ENCODE results near the gene COL1A2. TPM values are rescaled to one million over a fixed set of nuclear protein-coding genes. Genes with fewer than 3 reads are reported as not detected.
A peak's percentile ranks its signal among the peaks of the same experiment; 100 is the strongest.

Gene COL1A2
- total RNA-seq, 1 donor from 2014 or later = 21.9 TPM

DNA sequence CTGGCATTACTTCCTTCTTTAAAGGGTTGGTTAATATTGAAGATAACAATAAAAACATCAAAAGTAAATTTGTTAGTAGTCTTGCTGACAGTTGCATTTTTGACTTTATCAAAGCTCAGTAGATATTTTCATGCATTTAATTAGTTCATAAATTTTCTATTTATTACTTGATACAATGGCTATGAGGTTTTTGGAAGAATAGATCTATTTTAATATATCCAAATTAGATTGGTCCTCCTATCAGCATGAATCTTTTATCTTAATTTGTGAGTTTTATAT is 16.4 kb downstream of the COL1A2 start:
- no peak for ATAC-seq

DNA sequence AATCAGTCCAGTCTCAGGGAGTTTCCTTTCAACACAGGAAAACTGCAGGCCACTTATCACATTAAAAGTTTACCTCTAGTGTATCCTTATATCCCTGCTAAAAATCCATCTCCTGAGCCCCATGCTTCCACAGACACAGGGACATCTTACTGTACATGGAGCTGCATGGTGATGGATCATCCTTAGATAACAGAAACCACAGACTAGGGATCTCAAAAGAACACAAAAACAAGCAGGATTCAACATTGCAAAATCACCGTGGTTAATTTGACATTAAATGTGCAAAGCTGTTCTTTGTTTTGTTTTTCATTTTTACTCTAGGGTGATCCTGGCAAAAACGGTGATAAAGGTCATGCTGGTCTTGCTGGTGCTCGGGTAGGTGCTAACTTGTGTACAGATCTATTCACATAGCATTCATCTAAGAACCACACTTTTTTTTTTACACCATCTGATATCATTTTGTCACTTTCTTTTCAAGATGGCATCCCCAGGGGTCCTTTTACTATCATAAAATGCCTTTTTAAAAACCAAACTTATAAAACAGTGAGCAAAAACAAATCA is 18.1 kb downstream of the COL1A2 start:
- ATAC-seq = no peak

DNA sequence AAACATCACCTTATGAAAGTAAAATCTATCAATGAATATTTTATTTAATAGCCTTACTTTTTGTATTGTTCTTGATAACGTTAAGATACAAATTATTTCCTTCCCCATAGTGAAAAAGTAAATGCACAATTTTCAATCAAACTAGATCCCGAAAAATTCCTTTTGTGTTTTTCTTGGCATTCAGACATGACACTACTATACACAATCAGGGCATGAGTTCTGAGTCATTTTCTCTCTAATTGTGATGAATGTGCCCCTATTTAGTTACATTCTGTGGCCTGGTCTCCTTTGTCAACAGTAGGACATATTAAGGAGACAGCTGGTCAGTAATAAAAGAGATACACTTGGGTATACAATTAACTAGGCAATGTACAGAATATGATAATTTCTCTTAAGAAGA is 19.8 kb downstream of the COL1A2 start:
- ATAC-seq = no peak

DNA sequence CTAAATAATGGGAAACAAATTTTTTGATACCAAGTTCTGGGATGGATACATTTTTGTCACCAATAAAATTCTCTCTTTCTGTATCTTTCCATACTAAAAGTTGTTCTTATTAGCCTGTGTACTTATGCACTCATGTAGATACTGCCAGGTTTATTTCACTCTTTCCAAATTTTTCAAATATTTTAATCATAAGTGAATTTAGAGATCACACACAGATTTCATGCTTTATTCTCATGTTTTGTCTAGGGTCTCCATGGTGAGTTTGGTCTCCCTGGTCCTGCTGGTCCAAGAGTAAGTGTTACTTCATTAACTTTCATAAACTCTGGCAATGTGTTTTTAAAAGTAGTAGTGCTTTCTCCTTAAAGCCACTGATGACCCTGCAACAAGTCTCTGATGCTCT is 20.3 kb downstream of the COL1A2 start:
- ATAC-seq = no peak

DNA sequence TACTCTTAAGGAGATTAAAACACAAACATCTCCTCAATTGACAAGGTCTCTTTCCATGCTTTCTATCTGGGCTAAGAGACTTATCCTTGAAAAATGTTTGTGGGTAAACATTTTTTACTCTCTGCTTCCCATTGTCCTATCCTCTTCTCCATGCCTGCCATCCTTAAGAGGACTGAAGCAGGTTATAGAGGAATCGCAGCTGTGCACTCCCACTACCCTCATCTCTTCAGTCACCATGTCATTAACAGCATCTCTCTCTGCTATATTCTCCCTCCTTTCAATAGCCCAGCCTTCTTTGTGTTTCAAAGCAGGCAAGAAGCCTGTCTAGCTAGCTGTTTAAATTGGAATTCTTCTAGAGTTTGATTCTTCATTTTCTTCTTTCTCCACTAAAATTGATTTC is 22.6 kb downstream of the COL1A2 start:
- no peak for ATAC-seq

DNA sequence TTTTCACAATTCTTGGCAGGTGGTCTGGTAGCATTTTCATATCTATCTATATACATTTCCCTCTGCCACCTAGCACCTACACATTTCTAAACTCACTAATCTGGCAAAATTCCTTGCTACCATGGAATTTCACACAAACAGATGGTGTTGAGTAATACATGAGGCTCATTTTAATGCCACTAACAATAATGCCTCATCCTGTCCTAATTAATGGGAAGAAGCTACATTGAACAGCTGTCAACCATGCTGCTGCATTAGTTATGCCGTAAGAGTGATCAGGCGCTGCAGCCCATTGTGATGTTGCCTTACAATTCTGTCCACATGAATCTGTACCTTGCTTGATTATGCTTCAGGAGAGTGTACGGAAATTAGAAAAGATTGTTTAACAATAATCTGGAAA is 23.2 kb downstream of the COL1A2 start:
- ATAC-seq = no peak

DNA sequence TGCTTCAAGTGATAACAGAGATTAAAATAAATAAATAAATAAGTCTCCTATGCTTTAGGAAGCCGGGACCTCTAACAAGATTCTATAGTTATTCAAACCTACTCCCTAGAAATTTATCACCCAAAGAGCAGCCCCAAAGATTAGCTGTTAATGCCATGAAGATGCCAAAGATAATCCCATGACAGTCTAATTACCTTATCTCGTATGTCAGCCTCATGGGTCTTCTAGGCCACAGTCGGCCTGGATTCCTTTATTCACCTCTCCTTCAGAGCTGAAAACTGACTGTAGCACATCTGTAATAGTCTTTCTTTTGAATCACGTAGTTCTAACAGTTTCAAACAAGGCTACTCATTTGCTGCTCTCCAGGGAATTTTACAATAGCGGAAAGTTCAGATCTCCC is 24.2 kb downstream of the COL1A2 start:
- ATAC-seq = no peak

DNA sequence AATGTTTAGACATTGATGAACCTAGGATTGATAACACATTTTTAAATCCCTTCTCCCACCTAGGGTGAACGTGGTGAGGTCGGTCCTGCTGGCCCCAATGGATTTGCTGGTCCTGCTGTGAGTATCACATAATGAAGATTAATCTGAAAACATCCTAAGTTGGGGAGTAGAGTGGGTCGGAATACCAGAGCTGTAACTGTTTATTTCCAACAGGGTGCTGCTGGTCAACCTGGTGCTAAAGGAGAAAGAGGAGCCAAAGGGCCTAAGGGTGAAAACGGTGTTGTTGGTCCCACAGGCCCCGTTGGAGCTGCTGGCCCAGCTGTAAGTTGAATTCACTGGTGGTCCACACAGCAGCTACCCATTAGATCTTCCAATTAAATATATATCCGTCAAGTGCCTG is 25.6 kb downstream of the COL1A2 start:
- no peak for ATAC-seq

DNA sequence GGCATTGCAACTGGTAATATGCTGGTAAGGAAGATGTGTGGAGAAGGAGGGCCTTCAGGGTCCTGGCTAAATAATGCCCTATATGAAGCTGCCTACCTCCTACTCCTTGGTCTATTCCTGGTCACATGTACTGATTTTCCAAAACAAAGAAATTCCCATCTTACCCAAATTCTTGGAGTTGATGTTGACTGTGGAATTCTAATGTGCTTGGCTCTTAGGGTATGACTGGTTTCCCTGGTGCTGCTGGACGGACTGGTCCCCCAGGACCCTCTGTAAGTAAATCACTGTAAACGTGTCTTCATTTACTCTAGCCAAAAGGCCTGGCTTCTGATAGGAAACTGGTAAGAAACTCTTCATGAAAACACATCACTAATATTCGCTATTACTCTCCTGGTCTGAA is 27.0 kb downstream of the COL1A2 start:
- ATAC-seq = no peak

DNA sequence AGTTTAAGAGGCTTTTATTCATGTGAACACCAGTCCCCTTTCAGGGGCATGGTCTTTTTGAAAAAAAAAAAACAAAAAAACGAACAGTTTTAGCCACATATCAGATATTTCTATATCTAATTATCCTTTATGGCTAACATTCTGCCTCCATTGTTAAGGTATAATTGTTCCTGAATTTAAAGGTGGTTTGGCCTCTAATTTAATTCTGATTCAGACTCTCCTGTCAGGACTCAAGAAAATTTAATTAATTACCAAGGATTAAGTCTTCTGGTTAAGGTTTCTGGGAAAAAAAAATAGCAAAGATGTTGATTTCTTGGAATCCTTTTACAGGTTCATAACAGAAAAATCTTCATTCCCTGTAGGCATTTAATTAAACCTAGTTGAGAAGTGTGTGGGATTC is 27.4 kb downstream of the COL1A2 start:
- ATAC-seq = no peak

DNA sequence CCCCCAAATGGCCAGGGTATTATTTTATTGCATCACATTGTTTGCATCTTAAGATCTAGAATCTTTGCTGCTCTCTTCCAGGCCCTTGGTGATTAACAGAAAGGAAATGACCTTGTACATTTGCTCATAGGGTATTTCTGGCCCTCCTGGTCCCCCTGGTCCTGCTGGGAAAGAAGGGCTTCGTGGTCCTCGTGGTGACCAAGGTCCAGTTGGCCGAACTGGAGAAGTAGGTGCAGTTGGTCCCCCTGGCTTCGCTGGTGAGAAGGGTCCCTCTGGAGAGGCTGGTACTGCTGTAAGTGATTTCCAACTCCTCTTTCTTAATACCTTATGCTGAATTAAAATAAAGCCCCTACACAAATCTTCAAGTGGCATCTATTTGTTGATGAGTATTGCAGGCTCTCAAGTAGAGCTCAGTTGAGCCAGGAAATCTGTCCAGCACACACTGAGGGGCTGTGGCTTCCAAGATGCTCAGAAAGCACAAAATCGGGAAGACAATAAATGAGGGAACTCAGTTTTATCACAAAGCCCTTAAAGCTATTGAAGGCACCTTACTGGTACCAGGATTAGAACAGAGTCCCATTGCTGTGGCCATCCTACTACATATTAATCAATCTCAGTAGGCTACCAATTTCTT is 28.2 kb downstream of the COL1A2 start:
- no peak for ATAC-seq

DNA sequence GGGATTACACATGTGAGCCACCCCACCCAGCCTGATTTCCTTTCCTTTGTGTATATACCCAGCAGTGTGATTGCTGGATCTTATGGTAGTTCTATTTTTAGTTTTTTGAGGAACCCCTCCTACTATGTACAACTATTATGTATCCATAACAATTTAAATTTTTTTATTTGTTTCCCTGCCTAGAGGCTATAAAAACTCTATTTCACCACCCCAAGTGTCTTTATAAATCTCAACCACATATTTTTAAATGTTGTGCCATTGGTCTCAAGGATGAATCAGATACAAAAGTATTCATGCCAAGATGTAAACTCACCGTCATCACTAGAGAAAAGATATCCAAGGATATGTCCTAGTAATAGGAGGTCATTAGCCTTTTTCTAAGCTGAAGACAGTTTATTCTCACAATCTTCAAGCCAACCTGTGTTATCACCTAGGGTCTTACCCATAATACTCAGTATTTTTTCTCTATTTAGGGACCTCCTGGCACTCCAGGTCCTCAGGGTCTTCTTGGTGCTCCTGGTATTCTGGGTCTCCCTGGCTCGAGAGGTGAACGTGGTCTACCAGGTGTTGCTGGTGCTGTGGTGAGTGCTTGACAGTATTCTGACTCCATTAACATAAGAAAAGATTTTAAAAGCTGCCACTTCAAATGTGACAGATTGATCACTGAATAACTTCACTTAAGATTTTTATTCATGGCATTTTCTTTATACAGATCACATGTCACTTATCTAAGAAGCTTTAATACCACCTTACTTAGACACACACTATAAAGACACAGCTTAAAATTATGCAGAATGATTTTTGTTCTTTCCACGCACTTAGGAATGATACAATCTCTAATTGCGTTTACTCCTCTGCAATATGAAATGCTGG is 29.4 kb downstream of the COL1A2 start:
- no peak for ATAC-seq

DNA sequence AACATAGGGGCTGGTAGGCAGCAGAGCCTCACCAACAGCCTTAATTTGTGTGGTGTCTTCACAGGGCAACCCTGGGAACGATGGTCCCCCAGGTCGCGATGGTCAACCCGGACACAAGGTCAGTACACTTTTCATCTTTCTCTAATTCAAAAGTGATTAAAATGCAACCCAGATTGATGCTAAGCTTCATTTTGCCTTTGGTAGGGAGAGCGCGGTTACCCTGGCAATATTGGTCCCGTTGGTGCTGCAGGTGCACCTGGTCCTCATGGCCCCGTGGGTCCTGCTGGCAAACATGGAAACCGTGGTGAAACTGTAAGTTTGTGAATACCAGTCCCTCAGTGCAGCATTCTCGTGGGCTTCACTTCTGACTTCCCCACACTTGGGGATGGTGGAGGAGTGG is 30.9 kb downstream of the COL1A2 start:
- ATAC-seq = no peak

DNA sequence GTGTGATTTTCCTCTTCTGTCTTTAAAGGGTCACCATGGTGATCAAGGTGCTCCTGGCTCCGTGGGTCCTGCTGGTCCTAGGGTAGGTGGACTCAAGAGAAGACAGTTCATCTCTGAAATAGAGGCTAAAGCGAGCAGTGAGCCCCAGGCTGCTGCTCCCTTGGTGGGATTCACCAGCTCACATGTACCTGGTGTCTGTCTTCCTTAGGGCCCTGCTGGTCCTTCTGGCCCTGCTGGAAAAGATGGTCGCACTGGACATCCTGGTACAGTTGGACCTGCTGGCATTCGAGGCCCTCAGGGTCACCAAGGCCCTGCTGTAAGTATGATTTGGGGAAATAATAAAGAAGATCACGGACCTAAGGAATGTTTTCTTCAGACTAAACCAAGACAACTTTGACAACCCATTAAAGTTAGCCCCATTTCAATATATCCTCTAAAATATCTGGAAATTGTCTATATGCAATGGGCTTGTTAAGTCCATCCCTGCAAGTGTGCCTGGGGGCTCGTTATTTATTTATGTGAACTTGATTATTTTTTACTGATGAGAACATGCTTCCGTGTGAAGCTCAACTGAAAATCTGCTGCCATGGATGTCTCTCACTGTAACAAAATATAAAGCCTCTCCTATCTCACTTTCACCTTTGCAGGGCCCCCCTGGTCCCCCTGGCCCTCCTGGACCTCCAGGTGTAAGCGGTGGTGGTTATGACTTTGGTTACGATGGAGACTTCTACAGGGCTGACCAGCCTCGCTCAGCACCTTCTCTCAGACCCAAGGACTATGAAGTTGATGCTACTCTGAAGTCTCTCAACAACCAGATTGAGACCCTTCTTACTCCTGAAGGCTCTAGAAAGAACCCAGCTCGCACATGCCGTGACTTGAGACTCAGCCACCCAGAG is 32.5 kb downstream of the COL1A2 start:
- ATAC-seq = no peak

DNA sequence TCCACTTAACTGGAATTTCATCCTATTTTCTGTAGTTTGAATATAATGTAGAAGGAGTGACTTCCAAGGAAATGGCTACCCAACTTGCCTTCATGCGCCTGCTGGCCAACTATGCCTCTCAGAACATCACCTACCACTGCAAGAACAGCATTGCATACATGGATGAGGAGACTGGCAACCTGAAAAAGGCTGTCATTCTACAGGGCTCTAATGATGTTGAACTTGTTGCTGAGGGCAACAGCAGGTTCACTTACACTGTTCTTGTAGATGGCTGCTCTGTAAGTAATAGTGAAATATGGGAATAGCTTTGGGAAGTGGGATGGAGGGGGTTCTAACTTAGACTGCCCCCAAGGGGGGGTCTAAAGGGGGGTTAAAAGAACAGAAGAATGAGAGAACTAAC is 34.5 kb downstream of the COL1A2 start:
- ATAC-seq = no peak

DNA sequence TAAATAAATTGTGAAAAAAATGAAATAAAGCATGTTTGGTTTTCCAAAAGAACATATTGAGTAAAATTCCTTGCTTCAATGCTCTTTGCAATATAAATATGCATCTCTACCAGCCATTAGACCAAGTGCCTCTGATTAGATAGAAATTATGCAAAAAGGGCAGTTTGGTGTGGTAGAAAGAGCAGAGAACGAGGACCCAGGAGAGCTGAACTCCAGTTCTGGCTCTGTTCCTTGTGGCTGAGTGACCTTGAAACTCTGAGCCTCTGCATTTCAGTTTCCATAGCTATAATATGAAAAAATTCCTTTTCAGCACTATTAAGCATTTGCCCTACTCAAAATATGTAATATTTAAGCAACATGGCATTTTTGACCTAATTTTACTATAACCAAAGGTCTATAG is 36.5 kb downstream of the COL1A2 start:
- no peak for ATAC-seq

DNA sequence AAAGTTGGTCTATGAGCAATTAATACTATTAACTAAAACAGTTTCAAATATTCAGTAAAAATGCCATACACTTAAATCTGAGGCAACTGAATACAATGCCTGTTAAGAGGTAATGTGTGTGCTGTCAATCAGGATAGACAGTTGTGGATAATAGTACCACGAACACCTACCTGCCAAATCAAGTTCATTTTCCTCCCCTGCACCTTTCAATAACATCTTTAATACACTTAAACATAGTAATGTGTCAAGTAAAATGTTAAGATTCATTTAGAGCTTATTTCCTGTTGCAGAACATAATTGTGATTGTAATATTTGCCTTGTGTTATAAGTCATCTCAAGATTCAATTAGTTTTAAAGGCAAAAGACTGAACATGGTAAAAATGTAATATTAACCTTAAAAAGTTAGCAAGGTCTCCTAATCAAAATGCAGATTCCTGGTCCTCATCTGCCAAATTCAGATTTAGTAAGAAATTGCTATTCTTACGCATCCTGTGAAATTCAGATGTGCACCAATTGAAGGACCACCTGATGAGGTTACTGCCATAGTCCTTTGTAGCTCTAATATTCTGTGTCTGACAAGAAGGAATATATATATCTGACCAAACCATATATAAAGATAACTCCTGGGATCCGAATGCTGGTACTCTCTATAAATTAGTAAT is 37.1 kb downstream of the COL1A2 start:
- no peak for ATAC-seq

DNA sequence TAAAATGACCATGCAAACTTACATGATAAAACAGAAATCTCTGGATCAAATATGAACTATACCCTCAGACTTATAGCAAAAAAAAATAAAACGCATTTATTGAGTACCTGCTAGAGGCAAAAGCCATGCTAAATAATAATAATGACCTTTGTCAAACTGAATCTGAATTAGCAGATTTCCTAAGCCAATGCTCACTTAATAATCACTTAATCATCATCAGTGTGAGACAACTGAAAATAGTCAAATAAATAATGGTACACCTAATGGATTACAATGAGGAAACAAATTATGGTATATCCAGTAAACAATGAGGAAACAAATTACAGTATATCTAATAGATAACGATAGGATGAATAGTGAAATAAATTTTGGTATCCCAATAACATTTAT is 37.6 kb downstream of the COL1A2 start:
- ATAC-seq = no peak

DNA sequence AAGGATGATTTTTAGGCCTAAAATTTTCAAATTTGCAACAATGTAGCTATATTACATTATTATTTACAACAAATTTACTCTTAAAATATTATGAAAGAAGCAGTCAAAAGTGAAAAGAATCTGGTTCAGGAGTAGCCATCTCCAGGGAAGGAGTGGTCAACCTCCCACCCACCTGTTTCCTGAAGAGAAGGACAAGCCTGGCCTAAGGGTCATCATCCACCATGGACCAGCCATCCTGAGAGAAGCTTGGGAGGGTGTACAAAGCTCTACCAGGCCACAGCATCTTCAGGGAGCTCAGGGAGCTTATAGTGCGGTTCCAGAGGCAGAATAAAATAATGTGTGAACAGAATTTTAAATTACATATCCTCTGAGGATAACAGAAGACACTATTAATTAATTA is 38.1 kb downstream of the COL1A2 start:
- ATAC-seq = no peak

DNA sequence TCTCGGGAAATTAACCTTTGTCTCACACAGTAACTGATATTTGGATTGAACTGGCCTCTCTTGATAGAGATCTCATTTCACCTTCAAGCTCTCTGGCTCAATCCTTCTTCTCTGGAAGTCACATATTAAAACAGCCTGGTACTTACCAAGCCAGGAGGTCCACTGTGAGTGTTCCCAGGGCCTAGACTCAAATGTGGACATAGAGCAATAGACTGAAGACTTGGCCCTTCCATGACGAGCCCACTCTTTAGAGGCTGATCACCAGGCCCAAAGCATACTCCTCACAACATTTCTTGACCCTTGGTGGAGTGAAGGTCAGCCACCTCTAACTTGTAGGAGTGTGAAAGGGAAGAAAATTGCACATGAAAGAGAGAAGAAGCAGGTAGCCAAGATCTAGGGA is 38.5 kb downstream of the COL1A2 start:
- no peak for ATAC-seq

DNA sequence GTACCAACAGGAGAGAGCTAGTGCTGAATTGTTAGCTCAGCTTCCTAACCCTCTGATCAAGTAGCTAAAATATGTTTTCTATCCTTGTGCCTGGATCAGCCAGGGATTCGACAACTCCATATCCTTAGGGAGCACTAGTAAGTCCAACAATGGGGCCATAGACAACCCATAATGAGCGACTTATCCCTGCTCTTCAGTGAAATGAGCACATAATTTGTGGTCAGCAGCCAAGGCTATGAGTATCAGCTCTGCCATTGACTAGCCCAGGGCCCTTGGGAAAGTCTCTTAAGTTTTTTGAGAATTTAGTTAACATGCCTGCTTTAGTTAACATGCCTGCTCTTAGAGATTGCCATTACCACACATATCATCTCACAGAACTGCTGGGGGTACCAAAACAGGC is 39.3 kb downstream of the COL1A2 start:
- no peak for ATAC-seq

DNA sequence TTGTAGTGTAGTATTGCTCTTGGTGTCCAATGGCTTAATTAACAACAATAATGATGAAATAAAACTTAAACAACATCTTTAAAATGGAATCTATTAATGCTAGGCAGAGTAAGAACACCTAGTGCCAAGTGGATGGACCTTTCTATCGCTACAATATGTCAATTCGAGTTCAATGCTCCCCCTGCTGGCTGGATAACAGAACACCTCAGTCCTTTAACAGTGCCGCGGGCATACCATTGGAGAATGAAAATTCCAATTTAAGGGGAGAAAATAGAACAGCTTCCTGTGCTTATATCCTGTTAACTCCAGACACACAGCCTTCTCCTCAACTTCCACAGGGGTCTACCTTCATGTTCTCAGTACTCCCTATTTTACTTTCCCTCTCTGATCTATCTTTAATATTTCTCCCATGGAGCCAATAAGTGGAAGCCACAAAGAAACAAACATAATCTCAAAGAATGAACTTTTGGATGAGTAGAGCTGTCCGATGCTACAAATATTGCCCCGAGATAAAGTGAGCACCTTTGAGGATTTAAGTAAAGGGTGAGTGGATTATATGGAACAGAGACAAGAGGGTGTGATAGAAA is 41.4 kb downstream of the COL1A2 start:
- peak; percentile 57 for ATAC-seq

All from esophagus mucosa (tissue), 1 donor.